GM18517 (cell line): ENCODE results near the gene SFMBT1.

Experiments
- ATAC-seq: cut with Tn5 transposase; IDR thresholded peaks from one replicate; pipeline ENCODE4 v1.9.1; 2021; ENCODE audit warnings: mild to moderate bottlenecking, moderate library complexity; ENCODE audit not compliant: unreplicated experiment

The SFMBT1 gene

GRCh38 chr3:52925405-52926313 lies 120.2 kb downstream of the SFMBT1 start:
- no peak for ATAC-seq

- ATAC-seq, result no peak
Observed at GRCh38 chr3:52923963-52924362, 121.9 kb downstream of the SFMBT1 start.

- ATAC-seq, result no peak
Observed at GRCh38 chr3:52920841-52921240, 125.0 kb downstream of the SFMBT1 start.

GRCh38 chr3:52917044-52917443 lies 128.8 kb downstream of the SFMBT1 start:
- no peak for ATAC-seq

- no peak for ATAC-seq
Observed at GRCh38 chr3:52915294-52915693, 130.6 kb downstream of the SFMBT1 start.

GRCh38 chr3:52912885-52913731 lies 132.8 kb downstream of the SFMBT1 start:
- ATAC-seq, result no peak

GRCh38 chr3:52910823-52911222 lies 135.1 kb downstream of the SFMBT1 start:
- no peak for ATAC-seq

- ATAC-seq, result no peak
Observed at GRCh38 chr3:52907497-52907896, 138.4 kb downstream of the SFMBT1 start.

GRCh38 chr3:52904552-52904951 lies 141.3 kb downstream of the SFMBT1 start:
- ATAC-seq, result no peak

- ATAC-seq, result no peak
Observed at GRCh38 chr3:52904000-52904399, 141.9 kb downstream of the SFMBT1 start.

GRCh38 chr3:52897130-52898122 lies 148.4 kb downstream of the SFMBT1 start, which contains the start of gene STIMATE:
TSS of gene STIMATE (minus strand) at chr3:52897548. CDS start at chr3:52897450, 98 bp downstream.
- ATAC-seq, result peak; percentile 86

GRCh38 chr3:52896613-52897012 lies 149.3 kb downstream of the SFMBT1 start:
- no peak for ATAC-seq

GRCh38 chr3:52896151-52896550 lies 149.7 kb downstream of the SFMBT1 start:
- no peak for ATAC-seq

GRCh38 chr3:52895418-52895817 lies 150.5 kb downstream of the SFMBT1 start:
- ATAC-seq, result no peak

GRCh38 chr3:52894756-52895155 lies 151.1 kb downstream of the SFMBT1 start:
- ATAC-seq, result no peak

GRCh38 chr3:52893723-52894122 lies 152.2 kb downstream of the SFMBT1 start:
- ATAC-seq, result no peak

- ATAC-seq, result no peak
Observed at GRCh38 chr3:52892625-52893311, 153.1 kb downstream of the SFMBT1 start.

- ATAC-seq, result no peak
Observed at GRCh38 chr3:52892290-52892624, 153.6 kb downstream of the SFMBT1 start.

GRCh38 chr3:52891615-52892081 lies 154.2 kb downstream of the SFMBT1 start:
- no peak for ATAC-seq

- ATAC-seq, result no peak
Observed at GRCh38 chr3:52891164-52891563, 154.7 kb downstream of the SFMBT1 start.
